Hepatocyte (in vitro differentiated cells): ENCODE measurements around the gene AIFM2.

Experiments used
- CTCF ChIP-seq: fragments of 200-600 bp; sonication (generic); IDR thresholded peaks from 2 replicates; pipeline ENCODE4 v1.5.1; 2016; ENCODE audit warnings: antibody characterized with exemption, mild to moderate bottlenecking; ENCODE audit not compliant: poor library complexity
- EZH2 ChIP-seq: fragments of 200-600 bp; sonication (generic); IDR thresholded peaks from 2 replicates; pipeline ENCODE4 v1.6.1; 2016; ENCODE audit warnings: antibody characterized with exemption, mild to moderate bottlenecking, borderline replicate concordance
- EZH2phosphoT487 ChIP-seq: fragments of 200-600 bp; sonication (generic); IDR thresholded peaks from one replicate; pipeline ENCODE4 v1.6.1; 2018; ENCODE audit warnings: antibody characterized with exemption, mild to moderate bottlenecking, low read depth, moderate library complexity; ENCODE audit not compliant: unreplicated experiment, severe bottlenecking

- no peak for TF ChIP-seq CTCF
- no peak for TF ChIP-seq EZH2
- no peak for TF ChIP-seq EZH2phosphoT487
Measured at GRCh38 chr10:70145166-70145665, 12.6 kb upstream of the AIFM2 start.
